H1 (cell line): ENCODE data around the gene DCDC2B. TPM values are rescaled to one million over a fixed set of nuclear protein-coding genes. Genes with fewer than 3 reads are reported as not detected.

Experiments
- CTCF ChIA-PET: fragments of 300-600 bp; sonication (Branson Sonifier 250); formaldehyde crosslinking; loops from one replicate; lab custom pipeline; 2021; ENCODE audit not compliant: partially characterized antibody; lab: Charles Lee
- POLR2A ChIA-PET: fragments of 300-600 bp; sonication (Branson Sonifier 250); formaldehyde crosslinking; loops from one replicate; lab custom pipeline; 2021; ENCODE audit warnings: inconsistent platforms; ENCODE audit not compliant: partially characterized antibody; lab: Charles Lee
- DNase-seq, 2 experiments: peaks; one replicate each; pipeline versions ENCODE4 v3.0.0 to v3.0.0-alpha.2; 2010 to 2022; ENCODE audit warnings: low spot score in 2 of 2, low read depth in 1 of 2, mixed read lengths in 1 of 2
- FAIRE-seq: peaks from 2 replicates; lab custom pipeline; 2011; peaks lifted over from hg19 to GRCh38; lab: Jason Lieb, UNC
- H2AFZ ChIP-seq: 2 replicates; pipeline ENCODE4 v1.8.1; 2012; ENCODE audit warnings: low read length, inconsistent platforms
- H2AK5ac ChIP-seq: 2 replicates; pipeline ENCODE4 v1.6.1; 2013; ENCODE audit warnings: low read depth, low read length
- H2BK120ac ChIP-seq: replicated peaks from 2 replicates; pipeline ENCODE3; 2013; ENCODE audit warnings: low read depth, low read length, inconsistent platforms
- H2BK12ac ChIP-seq: 2 replicates; pipeline ENCODE4 v1.6.1; 2013; ENCODE audit warnings: low read depth, low read length
- H2BK15ac ChIP-seq: 2 replicates; pipeline ENCODE4 v1.6.1; 2013; ENCODE audit warnings: low read length
- H2BK20ac ChIP-seq: 2 replicates; pipeline ENCODE4 v1.6.1; 2013; ENCODE audit warnings: low read length
- H2BK5ac ChIP-seq: 2 replicates; pipeline ENCODE4 v1.6.1; 2013; ENCODE audit warnings: low read depth, low read length
- H3K14ac ChIP-seq: 2 replicates; pipeline ENCODE4 v1.6.1; 2013; ENCODE audit warnings: inconsistent platforms; ENCODE audit not compliant: insufficient read length
- H3K18ac ChIP-seq: 2 replicates; pipeline ENCODE4 v1.6.1; 2013; ENCODE audit warnings: low read length; ENCODE audit errors: extremely low read depth
- H3K23ac ChIP-seq: 2 replicates; pipeline ENCODE4 v1.6.1; 2013; ENCODE audit warnings: inconsistent platforms; ENCODE audit not compliant: insufficient read length
- H3K23me2 ChIP-seq: 2 replicates; pipeline ENCODE4 v1.6.1; 2013; ENCODE audit warnings: low read depth, low read length
- H3K27ac ChIP-seq: 2 replicates; pipeline ENCODE4 v1.6.1; 2011; ENCODE audit warnings: low read depth, low read length, inconsistent platforms
- H3K27me3 ChIP-seq, 4 experiments: replicated peaks in 1 of 4; 1 replicate in 1 of 4; 2 replicates in 3 of 4; pipeline versions ENCODE4 v1.6.1 to v1.8.1; 2011 to 2013; ENCODE audit warnings: low read length in 3 of 4, mild to moderate bottlenecking in 3 of 4, inconsistent platforms in 2 of 4, mixed read lengths in 2 of 4, moderate library complexity in 1 of 4; ENCODE audit not compliant: control insufficient read depth in 3 of 4, insufficient read depth in 3 of 4; ENCODE audit errors: extremely low read depth in 1 of 4
- H3K36me3 ChIP-seq, 4 experiments: 2 replicates each; pipeline versions ENCODE4 v1.6.1 to v1.8.1; 2011 to 2013; ENCODE audit warnings: mild to moderate bottlenecking in 4 of 4, low read length in 3 of 4, moderate library complexity in 2 of 4, control low read depth in 1 of 4, inconsistent platforms in 1 of 4; ENCODE audit not compliant: insufficient read depth in 4 of 4, control insufficient read depth in 2 of 4
- H3K4ac ChIP-seq: replicated peaks from 2 replicates; pipeline ENCODE3; 2013; ENCODE audit warnings: low read length, low read depth, mixed read lengths, inconsistent platforms; ENCODE audit not compliant: insufficient read length
- H3K4me1 ChIP-seq, 4 experiments: replicated peaks in 1 of 4; 1 replicate in 1 of 4; 2 replicates in 3 of 4; pipeline versions ENCODE4 v1.6.1 to v1.8.1; 2011 to 2013; ENCODE audit warnings: low read length in 3 of 4, inconsistent platforms in 2 of 4, mixed read lengths in 1 of 4; ENCODE audit not compliant: insufficient read depth in 4 of 4, control insufficient read depth in 3 of 4
- H3K4me2 ChIP-seq, 2 experiments: 2 replicates each; pipeline versions ENCODE4 v1.6.1 to v1.8.1; 2011 to 2013; ENCODE audit warnings: low read depth in 2 of 2, low read length in 2 of 2, control low read depth in 1 of 2, inconsistent platforms in 1 of 2, mild to moderate bottlenecking in 1 of 2; ENCODE audit not compliant: insufficient read depth in 1 of 2
- H3K4me3 ChIP-seq, 4 experiments: fragments of 200-600, 300-600 bp in 1 of 4; sonication (generic), shearing (Covaris generic), sonication (Bioruptor Twin) in 1 of 4; 2 replicates each; pipeline versions ENCODE4 v1.5.1 to v1.8.1; 2011 to 2016; ENCODE audit warnings: low read length in 4 of 4, low read depth in 3 of 4, control low read depth in 2 of 4, inconsistent platforms in 2 of 4, mild to moderate bottlenecking in 2 of 4, mixed read lengths in 1 of 4, moderate library complexity in 1 of 4; ENCODE audit not compliant: insufficient read depth in 2 of 4; ENCODE audit errors: extremely low read depth in 1 of 4
- H3K56ac ChIP-seq: replicated peaks from 2 replicates; pipeline ENCODE3; 2013; ENCODE audit warnings: low read depth, mild to moderate bottlenecking, mixed read lengths, low read length, inconsistent platforms; ENCODE audit not compliant: insufficient read length
- H3K79me1 ChIP-seq: 2 replicates; pipeline ENCODE4 v1.6.1; 2013; ENCODE audit warnings: low read depth, low read length, control low read depth
- H3K79me2 ChIP-seq, 2 experiments: 2 replicates each; pipeline versions ENCODE4 v1.6.1 to v1.8.1; 2012 to 2013; ENCODE audit warnings: low read length in 2 of 2, mild to moderate bottlenecking in 2 of 2, inconsistent platforms in 1 of 2; ENCODE audit not compliant: insufficient read depth in 2 of 2, control insufficient read depth in 1 of 2
- H3K9ac ChIP-seq, 4 experiments: replicated peaks in 1 of 4; 1 replicate in 1 of 4; 2 replicates in 3 of 4; pipeline versions ENCODE4 v1.6.1 to v1.8.1; 2011 to 2013; ENCODE audit warnings: low read depth in 3 of 4, low read length in 3 of 4, control low read depth in 2 of 4, mild to moderate bottlenecking in 2 of 4, moderate library complexity in 2 of 4, inconsistent platforms in 1 of 4; ENCODE audit errors: extremely low read depth in 1 of 4
- H3K9me3 ChIP-seq, 2 experiments: 2 replicates each; pipeline versions ENCODE4 v1.6.1 to v1.8.1; 2012 to 2013; ENCODE audit warnings: mild to moderate bottlenecking in 2 of 2, moderate library complexity in 2 of 2, control low read depth in 1 of 2, inconsistent platforms in 1 of 2, low read depth in 1 of 2, low read length in 1 of 2, mixed read lengths in 1 of 2; ENCODE audit not compliant: insufficient read depth in 2 of 2
- H4K20me1 ChIP-seq, 2 experiments: replicated peaks in 1 of 2; 2 replicates each; pipeline versions ENCODE3 to v1.8.1; 2011 to 2013; ENCODE audit warnings: inconsistent platforms in 2 of 2, low read length in 2 of 2, mild to moderate bottlenecking in 1 of 2; ENCODE audit not compliant: insufficient read depth in 2 of 2, control insufficient read depth in 1 of 2
- H4K5ac ChIP-seq: 2 replicates; pipeline ENCODE4 v1.6.1; 2013; ENCODE audit warnings: low read length, low read depth, mixed read lengths, inconsistent platforms; ENCODE audit not compliant: insufficient read length
- H4K8ac ChIP-seq: 2 replicates; pipeline ENCODE4 v1.8.0; 2013; ENCODE audit warnings: mild to moderate bottlenecking, moderate library complexity, low read length, inconsistent platforms; ENCODE audit not compliant: insufficient read depth; ENCODE audit errors: extremely low read depth
- H4K91ac ChIP-seq: replicated peaks from 2 replicates; pipeline ENCODE3; 2013; ENCODE audit warnings: low read length, mixed read lengths, inconsistent platforms; ENCODE audit not compliant: insufficient read length
- BACH1 ChIP-seq: IDR thresholded peaks from 2 replicates; pipeline ENCODE4 v1.6.1; 2012; ENCODE audit warnings: low read length, improper control_type of control experiment
- BCL11A ChIP-seq, 2 experiments: IDR thresholded peaks; one replicate each; pipeline ENCODE4 v1.6.1; 2011; ENCODE audit warnings: low read depth in 2 of 2, low read length in 2 of 2, mild to moderate bottlenecking in 2 of 2
- CTBP2 ChIP-seq: IDR thresholded peaks from 2 replicates; pipeline ENCODE4 v1.7.0; 2011; ENCODE audit warnings: borderline replicate concordance, mild to moderate bottlenecking, moderate library complexity, mixed read lengths, low read length; ENCODE audit not compliant: insufficient read depth, insufficient read length
- EGR1 ChIP-seq: IDR thresholded peaks from 2 replicates; pipeline ENCODE4 v1.6.1; 2011; ENCODE audit warnings: low read depth, low read length, borderline replicate concordance
- EP300 ChIP-seq, 2 experiments: IDR thresholded peaks; 1 replicate in 1 of 2; 2 replicates in 1 of 2; pipeline ENCODE4 v1.6.1; 2011 to 2012; ENCODE audit warnings: low read depth in 2 of 2, low read length in 2 of 2, mild to moderate bottlenecking in 2 of 2, borderline replicate concordance in 1 of 2, inconsistent platforms in 1 of 2, moderate library complexity in 1 of 2
- EZH2 ChIP-seq: fragments of 200-600 bp; sonication (generic); IDR thresholded peaks from 2 replicates; pipeline ENCODE4 v1.7.1; 2012; ENCODE audit warnings: low read depth, mild to moderate bottlenecking, moderate library complexity, low read length, inconsistent platforms; ENCODE audit not compliant: severe bottlenecking
- FOSL1 ChIP-seq: IDR thresholded peaks from 2 replicates; pipeline ENCODE4 v1.6.1; 2011; ENCODE audit warnings: mild to moderate bottlenecking, low read depth, low read length, moderate library complexity; ENCODE audit not compliant: insufficient read depth
- KDM1A ChIP-seq: fragments of 200-600, 300-600 bp; sonication (generic); IDR thresholded peaks from 2 replicates; pipeline ENCODE4 v1.7.1; 2016; ENCODE audit warnings: mild to moderate bottlenecking, low read length, borderline replicate concordance
- MAX ChIP-seq: IDR thresholded peaks from 2 replicates; pipeline ENCODE4 v1.6.1; 2012; ENCODE audit warnings: inconsistent platforms
- NANOG ChIP-seq: IDR thresholded peaks from 2 replicates; pipeline ENCODE4 v1.6.1; 2011; ENCODE audit warnings: low read length, low read depth, mild to moderate bottlenecking, inconsistent platforms; ENCODE audit not compliant: insufficient read depth, poor library complexity, severe bottlenecking
- NRF1 ChIP-seq: IDR thresholded peaks from 2 replicates; pipeline ENCODE4 v1.6.1; 2011; ENCODE audit warnings: mild to moderate bottlenecking, low read depth, low read length, improper control_type of control experiment
- RXRA ChIP-seq: IDR thresholded peaks from 2 replicates; pipeline ENCODE4 v1.6.1; 2011; ENCODE audit warnings: low read depth, mild to moderate bottlenecking, low read length, moderate library complexity; ENCODE audit not compliant: insufficient read depth
- TAF1 ChIP-seq: IDR thresholded peaks from 2 replicates; pipeline ENCODE4 v1.6.1; 2011; ENCODE audit warnings: mild to moderate bottlenecking, low read depth, low read length
- ZNF274 ChIP-seq: IDR thresholded peaks from 2 replicates; pipeline ENCODE4 v1.7.0; 2012; ENCODE audit warnings: low read length, borderline replicate concordance; ENCODE audit errors: extremely low read depth
- WGBS, 2 experiments: shearing (Covaris generic) in 1 of 2; methylation state at CpG; one replicate each; pipeline versions ENCODE4 v1.1.6 to v1.1.7; 2013 to 2015; ENCODE audit warnings: low lambda C conversion rate in 2 of 2, mixed read lengths in 2 of 2, inconsistent platforms in 1 of 2, low coverage in 1 of 2, missing lambda C conversion rate in 1 of 2; ENCODE audit not compliant: insufficient replicate concordance in 2 of 2, insufficient coverage in 1 of 2, insufficient read length in 1 of 2; ENCODE audit errors: extremely low coverage in 1 of 2, missing lambda C conversion rate in 1 of 2; 5-methylcytosine and 5-hydroxymethylcytosine counted together
- polyA plus RNA-seq, 7 experiments: library from polyadenylated mRNA; depleted of rRNA in 3 of 7; stranded (reverse) in 5 of 7; unstranded in 2 of 7; fragments of >200 nt in 5 of 7; fragments of 200-250 nt in 2 of 7; gene quantifications; 1 replicate in 5 of 7; 2 replicates in 1 of 7; 4 replicates in 1 of 7; pipeline versions ENCODE4 v1.2.1 to v1.2.3, GENCODE V29; 2011 to 2013; ENCODE audit warnings: missing spikeins in 2 of 7, mixed read lengths in 2 of 7
- total RNA-seq: library from RNA; stranded (reverse); fragmentation: NEBNext Ultra II Directional; extraction: Animal tissue kit (Norgen Biotek cat#: 25700); gene quantifications from 2 replicates; pipeline ENCODE4 v1.2.1, GENCODE V29; 2021

The DCDC2B gene
- total and polyA plus RNA-seq, 2 of the 8 experiments (the other 6 are each of a cell fraction or from before 2014, with no cell fraction given), result not detected

GRCh38 chr1:32263744-32264143 is 54.9 kb downstream of the DCDC2B start:
- no peak overlapping the region for H2BK20ac ChIP-seq
- H3K4me1 ChIP-seq, result peaks cover 0 to 3% (median 2%) of the 10 kb centered on the region in 4 experiments; a peak in 3 of 7 replicates
- no peak overlapping the region for H3K27ac ChIP-seq
- no peak overlapping the region for H4K5ac ChIP-seq
- H3K9ac ChIP-seq, result no peak overlapping the region
- H2AFZ ChIP-seq, result peak overlapping the region; percentile 65; the same call in 1 of the 2 replicates
- no peak overlapping the region for H3K14ac ChIP-seq
- no peaks in the 10 kb centered on the region for H3K27me3 ChIP-seq
- no peak overlapping the region for H4K8ac ChIP-seq
- POLR2A ChIA-PET, result no interaction called here
- no peak overlapping the region for H3K4ac ChIP-seq
- no peak overlapping the region for H3K23ac ChIP-seq
- H2BK120ac ChIP-seq, result no peak overlapping the region
- H3K23me2 ChIP-seq, result no peaks in the 10 kb centered on the region
- FAIRE-seq (no peak), DNase-seq (no peak)
- H2BK12ac ChIP-seq, result no peak overlapping the region
- H4K91ac ChIP-seq, result no peak overlapping the region
- H4K20me1 ChIP-seq, result no peaks in the 10 kb centered on the region
- WGBS, 2 experiments, result 90% methylated on average over 4 of the region's 4 CpGs; no CpG with 5 or more reads in 1 of the 2 experiments
- no peak overlapping the region for H2AK5ac ChIP-seq
- no peak overlapping the region for H3K56ac ChIP-seq
- H3K9me3 ChIP-seq, result no peaks in the 10 kb centered on the region
- H3K18ac ChIP-seq, result no peak overlapping the region
- H2BK5ac ChIP-seq, result no peak overlapping the region
- H3K79me2 ChIP-seq, result no peaks in the 10 kb centered on the region
- H2BK15ac ChIP-seq, result no peak overlapping the region
- no peaks in the 10 kb centered on the region for H3K36me3 ChIP-seq
- H3K4me3 ChIP-seq, result no peak overlapping the region
- no peak overlapping the region for H3K4me2 ChIP-seq
- no peaks in the 10 kb centered on the region for H3K79me1 ChIP-seq
- CTCF ChIA-PET, result interaction anchor here (0.9 to 1.6 kb wide), 3 partner anchors 8 to 52 kb away, joined by 3 read pairs; no protein-coding TSS in a partner anchor
- TF ChIP-seq EP300 (IDR thresholded peaks at IDR 0.05; ENCODE audit: borderline replicate concordance in 1 of 2, low read depth in 2 of 2, low read length in 2 of 2) (no peak), EGR1 (no peak), BACH1 (no peak), NANOG (no peak), TAF1 (no peak), RXRA (no peak), KDM1A (no peak), CTBP2 (no peak), MAX (no peak), EZH2 (no peak), BCL11A (IDR thresholded peaks at IDR 0.05; ENCODE audit: low read depth in 2 of 2, low read length in 2 of 2) (no peak), FOSL1 (no peak), NRF1 (no peak), ZNF274 (no peak)
